GM12878 (cell line): ENCODE results near the gene FSTL4. TPM values are rescaled to one million over a fixed set of nuclear protein-coding genes. Genes with fewer than 3 reads are reported as not detected.

Experiments used
- ATAC-seq: fragments of 200-7000 bp; cut with Tn5 transposase; 3 replicates; pipeline ENCODE4 v1.9.1; 2020; ENCODE audit warnings: mild to moderate bottlenecking, moderate library complexity
- BruUV-seq: library from RNA; stranded (reverse); fragments of 400-500 nt; replicated peaks from 2 replicates; lab custom pipeline; 2021; lab: Mats Ljungman, UMichigan
- CTCF ChIA-PET: fragments of 300-600 bp; sonication (Branson Sonifier 250); formaldehyde crosslinking; extraction: SDS; loops from one replicate; lab custom pipeline; 2021; ENCODE audit warnings: inconsistent platforms; lab: Yijun Ruan, JAX
- POLR2A ChIA-PET: fragments of 350-600 bp; formaldehyde crosslinking; extraction: SDS; loops from one replicate; lab custom pipeline; 2021; ENCODE audit warnings: inconsistent platforms; lab: Charles Lee
- RAD21 ChIA-PET: fragments of 300-600 bp; sonication (Branson Sonifier 250); formaldehyde crosslinking; loops from one replicate; lab custom pipeline; 2023; ENCODE audit warnings: antibody characterized with exemption; ENCODE audit not compliant: unreplicated experiment; lab: Charles Lee
- SMC1A ChIA-PET: fragments of 300-600 bp; sonication (Branson Sonifier 250); formaldehyde crosslinking; loops from one replicate; lab custom pipeline; 2023; ENCODE audit not compliant: unreplicated experiment, uncharacterized antibody; lab: Charles Lee
- DNase-seq: peaks from one replicate; pipeline ENCODE4 v3.0.0-alpha.2; 2011; ENCODE audit warnings: low read depth, low spot score
- FAIRE-seq: peaks from 3 replicates; lab custom pipeline; 2011; peaks lifted over from hg19 to GRCh38; lab: Jason Lieb, UNC
- H2AFZ ChIP-seq: 2 replicates; pipeline ENCODE4 v1.6.0; 2011; ENCODE audit warnings: low read depth, low read length, control low read depth; ENCODE audit not compliant: control insufficient read depth
- H3K27ac ChIP-seq: 2 replicates; pipeline ENCODE4 v1.5.1; 2011; ENCODE audit warnings: control low read depth; ENCODE audit not compliant: control insufficient read depth, insufficient read depth
- H3K27me3 ChIP-seq, 2 experiments: replicated peaks in 1 of 2; 2 replicates each; pipeline versions ENCODE4 v1.6.0 to v1.6.1; 2011; ENCODE audit warnings: low read length in 1 of 2; ENCODE audit not compliant: control insufficient read depth in 2 of 2, insufficient read depth in 2 of 2
- H3K36me3 ChIP-seq, 2 experiments: 2 replicates each; pipeline ENCODE4 v1.5.1; 2011; ENCODE audit warnings: low read length in 1 of 2; ENCODE audit not compliant: control insufficient read depth in 2 of 2, insufficient read depth in 2 of 2
- H3K4me1 ChIP-seq: 2 replicates; pipeline ENCODE4 v1.6.1; 2011; ENCODE audit warnings: mild to moderate bottlenecking, low read length, moderate library complexity, mixed read lengths; ENCODE audit not compliant: control insufficient read depth, insufficient read depth
- H3K4me2 ChIP-seq: 2 replicates; pipeline ENCODE4 v1.6.0; 2011; ENCODE audit warnings: control low read depth; ENCODE audit not compliant: control insufficient read depth, insufficient read depth
- H3K4me3 ChIP-seq: fragments of 200-600 bp; sonication (generic); 2 replicates; pipeline ENCODE4 v1.5.1; 2016
- H3K79me2 ChIP-seq: 2 replicates; pipeline ENCODE4 v1.6.0; 2011; ENCODE audit warnings: low read length; ENCODE audit not compliant: control insufficient read depth, insufficient read depth
- H3K9ac ChIP-seq: 2 replicates; pipeline ENCODE4 v1.8.0; 2011; ENCODE audit warnings: low read length, control low read depth, mixed read lengths; ENCODE audit not compliant: control insufficient read depth, insufficient read depth
- H3K9me3 ChIP-seq: replicated peaks from 3 replicates; pipeline ENCODE4 v1.5.1; 2011; ENCODE audit warnings: mild to moderate bottlenecking, low read length; ENCODE audit not compliant: control insufficient read depth, insufficient read depth
- H4K20me1 ChIP-seq: 2 replicates; pipeline ENCODE4 v1.6.0; 2011; ENCODE audit not compliant: control insufficient read depth, insufficient read depth
- BRCA1 ChIP-seq: IDR thresholded peaks from 2 replicates; pipeline ENCODE4 v1.6.1; 2011; ENCODE audit warnings: low read depth, low read length, improper control_type of control experiment
- CREM ChIP-seq: IDR thresholded peaks from 2 replicates; pipeline ENCODE4 v1.6.1; 2014; ENCODE audit warnings: antibody characterized with exemption, low read depth
- E2F8 ChIP-seq: fragments of 450-650 bp; IDR thresholded peaks from 2 replicates; pipeline ENCODE4 v1.6.1; 2018; ENCODE audit warnings: mild to moderate bottlenecking, low read depth, moderate library complexity; ENCODE audit not compliant: partially characterized antibody
- HSF1 ChIP-seq: fragments of 150-350 bp; IDR thresholded peaks from 2 replicates; pipeline ENCODE4 v1.6.1; 2014; ENCODE audit warnings: mild to moderate bottlenecking, low read depth, low read length
- KDM1A ChIP-seq: fragments of 200-600 bp; sonication (generic); IDR thresholded peaks from 2 replicates; pipeline ENCODE4 v1.6.1; 2016; ENCODE audit warnings: borderline replicate concordance
- SRF ChIP-seq, 2 experiments: IDR thresholded peaks; 2 replicates each; pipeline ENCODE4 v1.6.1; 2011; ENCODE audit warnings: low read depth in 2 of 2, low read length in 2 of 2, mild to moderate bottlenecking in 1 of 2, moderate library complexity in 1 of 2
- ZBED1 ChIP-seq: IDR thresholded peaks from 2 replicates; pipeline ENCODE4 v1.6.1; 2016; ENCODE audit warnings: borderline replicate concordance
- ZBTB40 ChIP-seq: fragments of 450-650 bp; IDR thresholded peaks from 2 replicates; pipeline ENCODE4 v1.6.1; 2016; ENCODE audit warnings: mild to moderate bottlenecking, moderate library complexity, borderline replicate concordance
- WGBS: methylation state at CpG from one replicate; pipeline ENCODE4 v1.1.6; 2016; ENCODE audit warnings: low lambda C conversion rate; ENCODE audit not compliant: insufficient replicate concordance, insufficient coverage; ENCODE audit errors: missing lambda C conversion rate; 5-methylcytosine and 5-hydroxymethylcytosine counted together
- in situ Hi-C: fragments of 300-500 bp; cut with MboI; formaldehyde crosslinking; loops from 9 replicates; pipeline ENCODE4 v1.14.3; 2018; ENCODE audit warnings: mixed read lengths
- intact Hi-C: fragments of 100-400 bp; cut with micrococcal nuclease; formaldehyde crosslinking; loops from one replicate; pipeline ENCODE4 v1.14.2; 2022; ENCODE audit not compliant: unreplicated experiment
- polyA plus RNA-seq, 11 experiments: library from polyadenylated mRNA; depleted of rRNA in 4 of 11; unstranded in 6 of 11; stranded (reverse) in 5 of 11; fragments of >200 nt; fragmentation: Nextera tagmentation in 4 of 11; fragmentation: Illumina TruSeq in 1 of 11; extraction: Ambion mirVana in 4 of 11; extraction: Trizol in 1 of 11; gene quantifications; 1 replicate in 1 of 11; 2 replicates in 10 of 11; pipeline versions ENCODE4 v1.2.1 to v1.2.3, GENCODE V29; 2011 to 2016; ENCODE audit warnings: inconsistent platforms in 2 of 11, missing spikeins in 2 of 11, low read depth in 1 of 11
- total RNA-seq, 4 experiments: library from RNA; depleted of rRNA in 3 of 4; stranded (reverse); fragments of >200 nt in 3 of 4; fragmentation: Illumina TruSeq in 1 of 4; extraction: Trizol in 1 of 4; gene quantifications; 2 replicates each; pipeline versions ENCODE4 v1.2.1 to v1.2.3, GENCODE V29; 2013 to 2021
- TF ChIP-seq, protein P1 (sequence below): fragments of 450-650 bp; IDR thresholded peaks from 2 replicates; pipeline ENCODE4 v1.6.1; 2014; ENCODE audit warnings: mild to moderate bottlenecking

Gene FSTL4
- total and polyA plus RNA-seq, 10 of the 15 experiments (the other 5 are each of a cell fraction or from before 2014, with no cell fraction given), result 0.01 to 0.79 (median 0.21) TPM; not detected in 6

DNA sequence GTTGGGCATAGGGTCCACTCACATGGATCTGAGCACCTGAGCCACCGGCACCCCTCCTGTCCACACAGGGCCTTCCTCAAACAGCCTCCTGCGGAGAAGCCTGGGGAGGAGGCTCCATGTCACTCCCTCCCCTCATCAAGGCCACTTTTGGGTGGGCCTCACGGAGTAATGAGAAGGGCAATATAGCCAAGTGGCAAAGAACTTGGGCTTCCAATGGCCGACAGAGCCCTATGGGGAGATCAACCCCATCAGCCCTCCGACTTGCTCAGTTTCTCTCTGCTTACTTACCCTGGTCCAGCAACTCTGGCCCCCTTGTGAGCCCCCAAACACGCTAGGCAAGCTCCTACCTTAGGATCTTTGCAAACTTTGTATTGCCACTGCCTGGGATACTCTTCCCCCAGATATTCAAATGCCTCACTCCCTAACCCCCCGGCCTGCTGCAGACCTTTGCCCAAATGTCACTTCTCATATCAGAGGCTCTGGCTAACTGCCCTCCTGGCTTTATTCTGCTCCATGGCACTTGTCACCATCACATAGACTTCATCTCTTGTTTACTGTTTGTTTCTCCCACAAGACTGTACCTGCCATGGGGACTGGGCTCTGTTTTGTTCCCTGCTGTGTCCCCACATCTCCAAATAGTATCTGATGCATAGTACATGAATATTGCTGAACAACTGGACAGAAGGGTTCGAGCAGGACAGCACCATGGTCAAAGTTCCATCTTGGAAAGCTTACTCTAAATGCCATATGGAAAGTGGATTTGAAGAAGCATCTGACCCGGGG lies 220.8 kb downstream of the FSTL4 start (continued):
- TF ChIP-seq HSF1 (no peak), BRCA1 (no peak), ZBED1 (no peak), SRF (IDR thresholded peaks at IDR 0.05; ENCODE audit: low read depth in 2 of 2, low read length in 2 of 2) (no peak), KDM1A (no peak), CREM (no peak)

DNA sequence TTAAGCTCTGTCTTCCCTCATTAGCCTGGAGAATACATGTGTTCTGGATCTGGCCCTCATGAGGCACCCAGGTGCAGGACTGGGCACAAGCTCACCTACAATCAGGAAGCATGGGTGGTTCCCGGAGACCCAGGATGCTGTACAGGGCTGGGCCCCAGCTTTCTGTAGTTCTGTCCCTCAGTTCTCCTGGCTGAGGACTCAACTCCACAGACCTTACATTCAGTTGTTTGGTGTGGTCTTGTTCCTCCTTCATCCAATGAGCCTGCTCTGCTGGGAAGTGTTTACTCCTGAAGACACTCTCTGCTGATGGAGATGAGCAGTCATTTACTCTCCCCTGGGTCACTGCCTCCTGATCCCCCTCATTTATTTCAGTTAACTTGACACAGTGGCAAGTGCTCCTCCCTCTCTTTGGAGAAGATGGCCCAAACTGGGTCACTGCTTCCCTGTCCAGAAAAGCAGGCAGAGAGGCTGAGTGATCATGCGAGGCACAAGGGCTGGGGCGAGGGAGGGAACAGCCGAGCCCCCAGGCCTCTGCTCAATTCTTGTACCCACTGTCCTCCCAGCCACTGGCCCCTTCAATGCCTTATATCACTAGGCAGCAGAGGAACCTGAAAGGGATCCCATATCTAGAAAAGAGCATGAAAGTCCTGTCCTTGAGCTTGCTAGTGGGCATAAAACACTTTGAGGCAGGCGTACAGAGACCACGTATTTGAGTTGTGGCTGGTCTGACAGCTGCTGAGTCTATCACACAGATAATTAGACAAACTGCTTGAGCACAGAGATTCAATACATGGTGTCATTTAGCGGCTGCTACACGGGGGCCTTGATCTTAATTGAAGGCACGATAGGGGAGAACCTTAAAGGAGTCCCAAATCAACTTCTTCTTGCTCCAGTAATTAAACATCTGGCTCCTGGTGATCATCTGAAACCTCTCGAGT lies 221.7 kb downstream of the FSTL4 start:
- Histone ChIP-seq H3K9me3 (no peaks in the 10 kb centered on the region), H3K79me2 (no peaks in the 10 kb centered on the region), H3K9ac (no peak overlapping the region), H4K20me1 (no peaks in the 10 kb centered on the region), H3K27ac (no peak overlapping the region), H3K27me3 (peaks cover 0 to 2% of the 10 kb centered on the region in 2 experiments; a peak in 1 of 4 replicates), H3K4me1 (no peaks in the 10 kb centered on the region), H3K4me2 (no peak overlapping the region), H3K4me3 (no peak overlapping the region), H2AFZ (no peak overlapping the region), H3K36me3 (no peaks in the 10 kb centered on the region)
- ChIA-PET RAD21 (no interaction called here), SMC1A (interaction anchor here (1.1 kb wide), 1 partner anchor 33 kb away, joined by 3 read pairs; no protein-coding TSS in a partner anchor), CTCF (interaction anchor here (1.0 kb wide), 2 partner anchors 21 to 24 kb away, joined by 3 read pairs; no protein-coding TSS in a partner anchor), POLR2A (interaction anchor here (1.6 kb wide), 1 partner anchor 8 kb away, joined by 5 read pairs; no protein-coding TSS in a partner anchor)
- DNase-seq, result no peak
- no TSS peak for BruUV-seq
- intact Hi-C loops, result no loop called here
- FAIRE-seq, result no peak
- 27% methylated on average over 10 of the region's 10 CpGs for WGBS
- ATAC-seq, result no peak
- in situ Hi-C loops, result no loop called here
- no peak for TF ChIP-seq ZBTB40
- TF ChIP-seq E2F8, result no peak
- TF ChIP-seq, protein P1, sequence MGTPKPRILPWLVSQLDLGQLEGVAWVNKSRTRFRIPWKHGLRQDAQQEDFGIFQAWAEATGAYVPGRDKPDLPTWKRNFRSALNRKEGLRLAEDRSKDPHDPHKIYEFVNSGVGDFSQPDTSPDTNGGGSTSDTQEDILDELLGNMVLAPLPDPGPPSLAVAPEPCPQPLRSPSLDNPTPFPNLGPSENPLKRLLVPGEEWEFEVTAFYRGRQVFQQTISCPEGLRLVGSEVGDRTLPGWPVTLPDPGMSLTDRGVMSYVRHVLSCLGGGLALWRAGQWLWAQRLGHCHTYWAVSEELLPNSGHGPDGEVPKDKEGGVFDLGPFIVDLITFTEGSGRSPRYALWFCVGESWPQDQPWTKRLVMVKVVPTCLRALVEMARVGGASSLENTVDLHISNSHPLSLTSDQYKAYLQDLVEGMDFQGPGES, result no peak
